ENCODE measurements around the gene CYP2A7. TPM values are rescaled to one million over a fixed set of nuclear protein-coding genes. Genes with fewer than 3 reads are reported as not detected.
"Not testable (repeated sequence)": the region's sequence is repeated elsewhere in the genome, so short reads cannot be mapped to it uniquely, and the experiment has no call there.

CYP2A7 gene
- total and polyA plus RNA-seq, 9 of the 15 experiments (the other 6 are each of a cell fraction or from before 2014, with no cell fraction given): 0.22 TPM; not detected in 8

GRCh38 chr19:40930799-40931198 is 48.8 kb upstream of the CYP2A7 start:
- BruUV-seq (replicated peaks); ATAC-seq; H3K4me3 ChIP-seq; H3K9ac ChIP-seq (ENCODE audit: insufficient read depth in 1 of 2, low read depth in 2 of 2, low read length in 2 of 2); in situ Hi-C loops (cut with MboI); intact Hi-C loops (cut with micrococcal nuclease); H3K27me3 ChIP-seq (ENCODE audit: control insufficient read depth in 2 of 2, insufficient read depth in 2 of 2, low read length in 2 of 2); POLR2A ChIA-PET; H4K20me1 ChIP-seq (replicated peaks; ENCODE audit: control insufficient read depth, insufficient read depth, low read length); H3K9me1 ChIP-seq (ENCODE audit: control insufficient read depth, insufficient read depth, low read length); H3K79me2 ChIP-seq (ENCODE audit: control insufficient read depth, insufficient read depth, low read length); FAIRE-seq; H2AFZ ChIP-seq (ENCODE audit: low read depth, low read length); CTCF ChIA-PET (ENCODE audit: low intra/inter-chr PET ratio); H3K36me3 ChIP-seq (ENCODE audit: control insufficient read depth, insufficient read depth, low read length); H3K4me2 ChIP-seq (ENCODE audit: insufficient read depth, low read length); H3K9me3 ChIP-seq (replicated peaks; ENCODE audit: control insufficient read depth, insufficient read depth, low read depth, low read length); H3K27ac ChIP-seq (ENCODE audit: extremely low read depth, low read depth, low read length); DNase-seq (ENCODE audit: extremely low read depth in 1 of 4, low spot score in 3 of 4): not testable (repeated sequence)
- H3K4me1 ChIP-seq (replicated peaks in 1 of 2; ENCODE audit: control insufficient read depth in 2 of 2, insufficient read depth in 2 of 2, low read length in 2 of 2): peaks cover 8 to 24% of the 10 kb centered on the region in 2 experiments; a peak in 3 of 5 replicates
- TF ChIP-seq ZNF121 (CRISPR knock-in tag; conservative IDR thresholded peaks at IDR 0.05): peak; percentile 69
- TF ChIP-seq RBM25 (IDR thresholded peaks at IDR 0.05; ENCODE audit: low read depth, low read length, severe bottlenecking): peak; percentile 23
- 86% methylated on average over 2 of the region's 2 CpGs for WGBS (ENCODE audit: insufficient coverage, low coverage, missing lambda C conversion rate)

GRCh38 chr19:40929942-40930341 is 47.9 kb upstream of the CYP2A7 start:
- H3K36me3 ChIP-seq (ENCODE audit: control insufficient read depth, insufficient read depth, low read length); POLR2A ChIA-PET; BruUV-seq (replicated peaks); intact Hi-C loops (cut with micrococcal nuclease); FAIRE-seq; in situ Hi-C loops (cut with MboI); CTCF ChIA-PET (ENCODE audit: low intra/inter-chr PET ratio); H3K9me1 ChIP-seq (ENCODE audit: control insufficient read depth, insufficient read depth, low read length); DNase-seq (ENCODE audit: extremely low read depth in 1 of 4, low spot score in 3 of 4); H3K27ac ChIP-seq (ENCODE audit: extremely low read depth, low read depth, low read length); H3K9me3 ChIP-seq (replicated peaks; ENCODE audit: control insufficient read depth, insufficient read depth, low read depth, low read length); H3K27me3 ChIP-seq (ENCODE audit: control insufficient read depth in 2 of 2, insufficient read depth in 2 of 2, low read length in 2 of 2); H3K9ac ChIP-seq (ENCODE audit: insufficient read depth in 1 of 2, low read depth in 2 of 2, low read length in 2 of 2); H2AFZ ChIP-seq (ENCODE audit: low read depth, low read length); H4K20me1 ChIP-seq (replicated peaks; ENCODE audit: control insufficient read depth, insufficient read depth, low read length); H3K4me3 ChIP-seq; ATAC-seq; H3K4me2 ChIP-seq (ENCODE audit: insufficient read depth, low read length); H3K79me2 ChIP-seq (ENCODE audit: control insufficient read depth, insufficient read depth, low read length): not testable (repeated sequence)
- whole genome bisulfite sequencing (ENCODE audit: insufficient coverage, low coverage, missing lambda C conversion rate): 45% methylated on average over 2 of the region's 3 CpGs
- H3K4me1 ChIP-seq (replicated peaks in 1 of 2; ENCODE audit: control insufficient read depth in 2 of 2, insufficient read depth in 2 of 2, low read length in 2 of 2): peaks cover 8 to 24% of the 10 kb centered on the region in 2 experiments; a peak in 3 of 5 replicates
